Peyer's patch (tissue), 4 donors: Measurements from ENCODE around the gene SLC39A13. TPM values are rescaled to one million over a fixed set of nuclear protein-coding genes. Genes with fewer than 3 reads are reported as not detected.

ENCODE experiments used
- DNase-seq, 3 donors: peaks; one replicate each; pipeline ENCODE4 v3.0.0-alpha.2; 2017 to 2019
- H3K27ac ChIP-seq, 4 donors: fragments of 200-600 bp; sonication (generic); one replicate each; pipeline ENCODE4 v1.5.1; 2016 to 2019
- H3K27me3 ChIP-seq, 2 donors: fragments of 200-600 bp; sonication (generic); one replicate each; pipeline ENCODE4 v1.5.1; 2019
- H3K36me3 ChIP-seq, 3 donors: fragments of 200-600 bp; sonication (generic); one replicate each; pipeline ENCODE4 v1.5.1; 2016 to 2019
- H3K4me1 ChIP-seq, 4 donors: fragments of 200-600 bp; sonication (generic); one replicate each; pipeline ENCODE4 v1.5.1; 2016 to 2019
- H3K4me3 ChIP-seq, 4 donors: fragments of 200-600 bp; sonication (generic); 1 replicate in 3 of 4; 2 replicates in 1 of 4; pipeline ENCODE4 v1.5.1; 2016 to 2019; ENCODE audit warnings: mild to moderate bottlenecking in 1 of 4
- H3K9me3 ChIP-seq, 4 donors: fragments of 200-600 bp; sonication (generic); one replicate each; pipeline ENCODE4 v1.5.1; 2016 to 2019; ENCODE audit warnings: mild to moderate bottlenecking in 1 of 4
- CTCF ChIP-seq, 6 experiments: fragments of 450-650 bp in 4 of 6; fragments of 200-600 bp in 2 of 6; sonication (generic) in 1 of 6; IDR thresholded peaks; one replicate each; pipeline ENCODE4 v1.5.1; 2017 to 2019; ENCODE audit warnings: antibody characterized with exemption in 6 of 6, mild to moderate bottlenecking in 3 of 6, moderate library complexity in 1 of 6
- POLR2A ChIP-seq, 2 donors: fragments of 450-650 bp; IDR thresholded peaks; one replicate each; pipeline ENCODE4 v1.5.1; 2017; ENCODE audit warnings: antibody characterized with exemption in 2 of 2, mild to moderate bottlenecking in 2 of 2, moderate library complexity in 2 of 2
- total RNA-seq, 4 donors: library from RNA; depleted of rRNA; stranded (reverse); fragments of >200 nt; gene quantifications; one replicate each; pipeline ENCODE4 v1.1.0, GENCODE V29; 2016

SLC39A13 gene
- total RNA-seq, 4 donors from 2014 or later: 19.8 to 56.6 (median 39.6) TPM

DNA sequence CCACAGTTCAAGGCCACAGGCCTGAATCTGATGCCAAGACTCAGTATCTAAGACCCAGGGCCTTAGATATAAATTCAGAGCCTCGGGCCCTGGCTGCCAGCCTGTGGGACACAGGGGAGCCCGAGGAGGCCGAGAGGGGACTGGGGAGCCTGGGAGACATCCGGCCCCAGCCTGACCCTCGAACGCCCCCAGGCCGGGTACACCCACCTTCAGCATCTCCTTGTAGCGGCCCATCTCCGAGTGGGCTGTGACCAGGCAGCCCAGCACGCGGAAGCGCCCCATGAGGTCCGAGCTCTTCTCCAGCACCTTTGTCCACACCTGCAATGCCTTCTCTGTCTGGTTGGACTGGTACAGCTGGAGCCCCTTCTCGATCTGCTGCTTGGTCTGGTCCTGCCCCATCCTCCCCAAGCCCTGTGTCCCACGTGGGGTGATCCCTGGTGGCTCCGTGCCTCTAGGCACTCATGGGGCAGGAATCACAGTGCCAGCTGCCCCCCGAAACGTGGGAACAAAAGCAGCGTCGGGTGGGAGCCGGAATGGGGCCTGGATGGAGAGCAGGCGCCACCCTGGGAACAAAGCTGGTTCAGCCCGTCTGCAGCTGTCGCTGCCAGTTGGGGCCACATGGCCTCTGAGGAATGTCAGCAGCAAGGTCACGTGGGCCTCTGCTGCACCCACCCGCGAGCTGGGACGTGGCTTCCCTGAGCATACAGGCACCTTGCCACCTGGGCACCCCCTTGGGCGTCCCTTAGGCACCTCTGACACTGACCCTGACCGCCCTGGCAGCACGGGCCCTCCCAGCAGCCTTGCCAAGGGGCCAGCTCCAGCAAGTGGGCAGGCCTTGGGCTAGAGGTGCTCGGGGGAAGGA lies 40.4 kb downstream of the SLC39A13 start, which contains the start of gene RAPSN:
TSS of gene RAPSN (minus strand) at position 571 of the 862 bp plus-strand sequence. CDS start at position 399, 172 bp downstream.
- H3K4me3 ChIP-seq: no peak within 1 kb of the TSS
- H3K9me3 ChIP-seq: no peaks in the 10 kb centered on the region
- no peaks in the 10 kb centered on the region for H3K36me3 ChIP-seq
- no peak for TF ChIP-seq CTCF (IDR thresholded peaks at IDR 0.05)
- no peak for TF ChIP-seq POLR2A (IDR thresholded peaks at IDR 0.05)
- no peak for DNase-seq
- H3K4me1 ChIP-seq: no peaks in the 10 kb centered on the region
- H3K27me3 ChIP-seq: no peaks in the 10 kb centered on the region
- no peak within 1 kb of the TSS for H3K27ac ChIP-seq

GRCh38 chr11:47449541-47449940 lies 41.2 kb downstream of the SLC39A13 start:
- Histone ChIP-seq H3K4me3 (no peak overlapping the region), H3K27me3 (no peaks in the 10 kb centered on the region), H3K27ac (no peak overlapping the region), H3K4me1 (no peaks in the 10 kb centered on the region), H3K9me3 (no peaks in the 10 kb centered on the region), H3K36me3 (no peaks in the 10 kb centered on the region)
- no peak for DNase-seq
- TF ChIP-seq CTCF (IDR thresholded peaks at IDR 0.05): no peak
- no peak for TF ChIP-seq POLR2A (IDR thresholded peaks at IDR 0.05)

DNA sequence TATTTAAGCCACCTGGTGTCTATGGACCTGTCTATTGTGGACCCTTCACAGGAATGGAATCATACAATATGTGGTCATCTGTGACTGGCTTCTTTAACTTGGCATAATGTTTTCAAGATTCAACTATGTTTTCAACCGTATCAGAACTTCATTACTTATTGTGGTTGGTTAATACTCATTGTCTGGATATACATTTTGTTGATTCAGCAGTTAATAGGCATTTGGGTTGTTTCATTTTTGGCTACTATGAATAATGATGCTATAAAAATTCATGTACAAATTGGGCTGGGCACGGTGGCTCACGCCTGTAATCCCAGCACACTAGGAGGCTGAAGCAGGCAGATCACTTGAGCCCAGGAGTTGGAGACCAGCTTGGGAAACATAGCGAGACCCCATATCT lies 43.0 kb downstream of the SLC39A13 start:
- no peaks in the 10 kb centered on the region for H3K36me3 ChIP-seq
- H3K27ac ChIP-seq: no peak overlapping the region
- no peak overlapping the region for H3K4me3 ChIP-seq
- H3K27me3 ChIP-seq: no peaks in the 10 kb centered on the region
- H3K9me3 ChIP-seq: no peaks in the 10 kb centered on the region
- DNase-seq: no peak
- TF ChIP-seq CTCF (IDR thresholded peaks at IDR 0.05) (no peak), POLR2A (IDR thresholded peaks at IDR 0.05) (no peak)
- H3K4me1 ChIP-seq: no peaks in the 10 kb centered on the region

GRCh38 chr11:47451990-47452389 lies 43.6 kb downstream of the SLC39A13 start:
- no peak for DNase-seq
- no peak overlapping the region for H3K27ac ChIP-seq
- no peaks in the 10 kb centered on the region for H3K9me3 ChIP-seq
- H3K27me3 ChIP-seq: no peaks in the 10 kb centered on the region
- H3K4me1 ChIP-seq: no peaks in the 10 kb centered on the region
- no peak overlapping the region for H3K4me3 ChIP-seq
- no peaks in the 10 kb centered on the region for H3K36me3 ChIP-seq
- no peak for TF ChIP-seq POLR2A (IDR thresholded peaks at IDR 0.05)
- no peak for TF ChIP-seq CTCF (IDR thresholded peaks at IDR 0.05)

- Histone ChIP-seq H3K27me3 (no peaks in the 10 kb centered on the region), H3K4me1 (no peaks in the 10 kb centered on the region), H3K4me3 (no peak overlapping the region), H3K36me3 (no peaks in the 10 kb centered on the region), H3K9me3 (no peaks in the 10 kb centered on the region), H3K27ac (no peak overlapping the region)
- DNase-seq: no peak
- TF ChIP-seq POLR2A (IDR thresholded peaks at IDR 0.05) (no peak), CTCF (IDR thresholded peaks at IDR 0.05) (no peak)
Observed at GRCh38 chr11:47453365-47453764, 45.0 kb downstream of the SLC39A13 start.
